DND-41 (cell line): ENCODE results near the gene POMT2.

Experiments
- ATAC-seq: fragments of 200-7000 bp; cut with Tn5 transposase; 3 replicates; pipeline ENCODE4 v1.9.1; 2021; ENCODE audit warnings: low read depth; ENCODE audit not compliant: insufficient read depth
- DNase-seq: peaks from one replicate; pipeline ENCODE4 v3.0.0-alpha.2; 2020
- H2AFZ ChIP-seq: 2 replicates; pipeline ENCODE4 v1.6.0; 2012; ENCODE audit warnings: low read depth, low read length
- H3K27ac ChIP-seq: 2 replicates; pipeline ENCODE4 v1.5.1; 2012; ENCODE audit warnings: low read length, inconsistent platforms
- H3K27me3 ChIP-seq: fragments of 200-600 bp; sonication (generic); 2 replicates; pipeline ENCODE4 v1.6.0; 2012; ENCODE audit warnings: low read length, mild to moderate bottlenecking, inconsistent platforms; ENCODE audit not compliant: insufficient read depth, poor library complexity
- H3K36me3 ChIP-seq: 2 replicates; pipeline ENCODE4 v1.5.1; 2012; ENCODE audit warnings: low read length, inconsistent platforms; ENCODE audit not compliant: insufficient read depth
- H3K4me1 ChIP-seq: 2 replicates; pipeline ENCODE4 v1.5.1; 2012; ENCODE audit warnings: mild to moderate bottlenecking, low read length; ENCODE audit not compliant: insufficient read depth
- H3K4me2 ChIP-seq: 2 replicates; pipeline ENCODE4 v1.6.0; 2012; ENCODE audit warnings: mild to moderate bottlenecking, moderate library complexity, low read length, inconsistent platforms; ENCODE audit not compliant: insufficient read depth
- H3K4me3 ChIP-seq, 2 experiments: fragments of 200-600 bp in 1 of 2; shearing (Covaris generic) in 1 of 2; 2 replicates each; pipeline ENCODE4 v1.5.1; 2012 to 2016; ENCODE audit warnings: inconsistent platforms in 2 of 2, low read length in 2 of 2, mild to moderate bottlenecking in 2 of 2, low read depth in 1 of 2, moderate library complexity in 1 of 2
- H3K79me2 ChIP-seq: 2 replicates; pipeline ENCODE4 v1.6.0; 2012; ENCODE audit warnings: low read length, inconsistent platforms; ENCODE audit not compliant: insufficient read depth
- H3K9ac ChIP-seq: 2 replicates; pipeline ENCODE4 v1.6.0; 2012; ENCODE audit warnings: low read depth, mild to moderate bottlenecking, inconsistent platforms, low read length, moderate library complexity
- H3K9me3 ChIP-seq: 2 replicates; pipeline ENCODE4 v1.5.1; 2012; ENCODE audit warnings: low read length, moderate library complexity, mild to moderate bottlenecking, inconsistent platforms; ENCODE audit not compliant: insufficient read depth, severe bottlenecking
- H4K20me1 ChIP-seq: 2 replicates; pipeline ENCODE4 v1.6.0; 2012; ENCODE audit warnings: low read length; ENCODE audit not compliant: insufficient read depth
- EZH2 ChIP-seq: IDR thresholded peaks from 3 replicates; pipeline ENCODE4 v1.6.1; 2012; ENCODE audit warnings: borderline replicate concordance, low read depth, mild to moderate bottlenecking, moderate library complexity, low read length, inconsistent platforms; ENCODE audit not compliant: severe bottlenecking
- TF ChIP-seq, protein P1 (sequence below): IDR thresholded peaks from 2 replicates; pipeline ENCODE4 v1.5.1; 2012; ENCODE audit warnings: borderline replicate concordance, low read length, moderate library complexity, mild to moderate bottlenecking; ENCODE audit not compliant: poor library complexity, severe bottlenecking; ENCODE audit errors: extremely low read depth

The POMT2 gene

GRCh38 chr14:77267937-77268699 is 52.6 kb downstream of the POMT2 start:
- Histone ChIP-seq H3K36me3 (no peaks in the 10 kb centered on the region), H2AFZ (no peak overlapping the region), H4K20me1 (0 out of 2 replicates have a peak, but pooled peaks cover 2% of the 10 kb centered on the region), H3K27me3 (peaks cover 2% of the 10 kb centered on the region), H3K9me3 (no peaks in the 10 kb centered on the region), H3K79me2 (no peaks in the 10 kb centered on the region), H3K9ac (no peak overlapping the region), H3K4me3 (no peak overlapping the region), H3K4me1 (peaks cover 19% of the 10 kb centered on the region), H3K27ac (no peak overlapping the region), H3K4me2 (no peak overlapping the region)
- no peak for TF ChIP-seq EZH2
- TF ChIP-seq, protein P1, sequence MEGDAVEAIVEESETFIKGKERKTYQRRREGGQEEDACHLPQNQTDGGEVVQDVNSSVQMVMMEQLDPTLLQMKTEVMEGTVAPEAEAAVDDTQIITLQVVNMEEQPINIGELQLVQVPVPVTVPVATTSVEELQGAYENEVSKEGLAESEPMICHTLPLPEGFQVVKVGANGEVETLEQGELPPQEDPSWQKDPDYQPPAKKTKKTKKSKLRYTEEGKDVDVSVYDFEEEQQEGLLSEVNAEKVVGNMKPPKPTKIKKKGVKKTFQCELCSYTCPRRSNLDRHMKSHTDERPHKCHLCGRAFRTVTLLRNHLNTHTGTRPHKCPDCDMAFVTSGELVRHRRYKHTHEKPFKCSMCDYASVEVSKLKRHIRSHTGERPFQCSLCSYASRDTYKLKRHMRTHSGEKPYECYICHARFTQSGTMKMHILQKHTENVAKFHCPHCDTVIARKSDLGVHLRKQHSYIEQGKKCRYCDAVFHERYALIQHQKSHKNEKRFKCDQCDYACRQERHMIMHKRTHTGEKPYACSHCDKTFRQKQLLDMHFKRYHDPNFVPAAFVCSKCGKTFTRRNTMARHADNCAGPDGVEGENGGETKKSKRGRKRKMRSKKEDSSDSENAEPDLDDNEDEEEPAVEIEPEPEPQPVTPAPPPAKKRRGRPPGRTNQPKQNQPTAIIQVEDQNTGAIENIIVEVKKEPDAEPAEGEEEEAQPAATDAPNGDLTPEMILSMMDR = no peak
- DNase-seq (no peak), ATAC-seq (no peak)

DNA sequence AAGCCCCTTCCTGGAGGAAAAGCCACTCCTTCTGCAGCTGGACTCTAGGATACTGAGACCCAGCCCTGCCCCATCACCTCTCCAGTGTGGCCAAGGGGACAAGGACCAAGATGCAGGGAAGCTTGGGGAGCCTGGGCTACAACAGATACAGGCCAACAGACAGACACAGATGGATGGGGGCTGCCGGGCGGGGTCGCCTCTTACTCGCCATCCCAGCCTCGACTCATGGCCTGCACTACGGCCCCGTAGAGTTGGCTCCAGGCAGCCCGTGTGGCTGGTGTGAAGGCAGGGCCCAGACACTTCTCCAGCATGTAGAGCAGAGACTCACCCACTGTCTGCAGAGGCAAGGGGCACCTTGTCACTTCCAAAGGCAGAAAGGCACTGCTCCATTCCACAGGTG is 54.3 kb downstream of the POMT2 start:
- H3K9ac ChIP-seq = no peak overlapping the region
- H3K27me3 ChIP-seq = peaks cover 5% of the 10 kb centered on the region
- 0 out of 2 replicates have a peak, but pooled peaks cover 2% of the 10 kb centered on the region for H4K20me1 ChIP-seq
- ATAC-seq = no peak
- H3K4me2 ChIP-seq = no peak overlapping the region
- TF ChIP-seq, protein P1 = no peak
- no peak for TF ChIP-seq EZH2
- peaks cover 19% of the 10 kb centered on the region for H3K4me1 ChIP-seq
- H3K36me3 ChIP-seq = no peaks in the 10 kb centered on the region
- H2AFZ ChIP-seq = no peak overlapping the region
- no peaks in the 10 kb centered on the region for H3K9me3 ChIP-seq
- H3K79me2 ChIP-seq = no peaks in the 10 kb centered on the region
- no peak for DNase-seq
- no peak overlapping the region for H3K4me3 ChIP-seq
- no peak overlapping the region for H3K27ac ChIP-seq

DNA sequence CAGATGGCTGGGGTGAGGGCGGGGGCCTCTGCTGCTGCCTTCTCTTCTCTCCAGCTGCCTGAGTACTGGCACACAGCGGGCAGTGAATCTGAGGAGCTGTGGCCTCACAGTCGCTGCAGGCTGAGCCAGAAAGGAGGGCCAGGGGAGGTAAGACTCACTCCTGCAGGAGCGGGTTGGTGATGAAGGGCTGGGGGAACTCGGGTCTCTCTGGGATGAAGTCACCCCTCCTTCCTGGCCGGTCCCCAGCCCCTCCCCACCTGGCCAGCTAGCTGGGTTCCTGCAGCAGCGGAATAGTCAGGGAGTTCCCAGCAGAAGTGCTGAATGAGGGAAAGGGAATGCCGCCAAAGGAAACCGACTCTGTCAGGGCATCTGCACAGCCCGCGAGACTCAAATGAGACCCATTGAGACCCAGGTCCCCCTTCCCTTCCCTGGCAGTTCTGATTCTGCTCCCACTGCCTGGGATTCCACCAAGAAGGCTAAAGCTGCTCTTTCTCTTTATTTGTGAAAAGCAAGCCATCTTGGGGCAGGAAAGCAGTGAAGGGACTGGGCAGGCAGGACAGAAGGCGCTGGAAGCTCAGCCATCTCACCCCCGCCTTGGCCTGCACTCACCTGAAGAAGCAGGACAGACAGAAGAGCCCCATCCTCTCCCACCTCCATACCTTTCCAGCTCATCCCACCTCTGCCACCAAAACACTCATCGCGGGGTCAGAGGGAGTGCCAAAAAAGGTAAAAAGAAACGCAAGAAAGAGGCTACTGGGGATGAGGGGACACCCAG is 54.9 kb downstream of the POMT2 start:
- Histone ChIP-seq H3K9me3 (no peaks in the 10 kb centered on the region), H3K27me3 (peaks cover 5% of the 10 kb centered on the region), H3K4me1 (peaks cover 17% of the 10 kb centered on the region), H4K20me1 (0 out of 2 replicates have a peak, but pooled peaks cover 2% of the 10 kb centered on the region), H3K79me2 (no peaks in the 10 kb centered on the region), H3K27ac (no peak overlapping the region), H3K4me3 (no peak overlapping the region), H3K9ac (no peak overlapping the region), H3K4me2 (no peak overlapping the region), H3K36me3 (no peaks in the 10 kb centered on the region), H2AFZ (no peak overlapping the region)
- TF ChIP-seq, protein P1 = no peak
- TF ChIP-seq EZH2 = no peak
- DNase-seq (no peak), ATAC-seq (no peak)
